ENCODE results near the gene TBX5. TPM values are rescaled to one million over a fixed set of nuclear protein-coding genes. Genes with fewer than 3 reads are reported as not detected.

Gene TBX5
- total and polyA plus RNA-seq, 2 experiments from 2014 or later = 0.21 TPM; not detected in 1

DNA sequence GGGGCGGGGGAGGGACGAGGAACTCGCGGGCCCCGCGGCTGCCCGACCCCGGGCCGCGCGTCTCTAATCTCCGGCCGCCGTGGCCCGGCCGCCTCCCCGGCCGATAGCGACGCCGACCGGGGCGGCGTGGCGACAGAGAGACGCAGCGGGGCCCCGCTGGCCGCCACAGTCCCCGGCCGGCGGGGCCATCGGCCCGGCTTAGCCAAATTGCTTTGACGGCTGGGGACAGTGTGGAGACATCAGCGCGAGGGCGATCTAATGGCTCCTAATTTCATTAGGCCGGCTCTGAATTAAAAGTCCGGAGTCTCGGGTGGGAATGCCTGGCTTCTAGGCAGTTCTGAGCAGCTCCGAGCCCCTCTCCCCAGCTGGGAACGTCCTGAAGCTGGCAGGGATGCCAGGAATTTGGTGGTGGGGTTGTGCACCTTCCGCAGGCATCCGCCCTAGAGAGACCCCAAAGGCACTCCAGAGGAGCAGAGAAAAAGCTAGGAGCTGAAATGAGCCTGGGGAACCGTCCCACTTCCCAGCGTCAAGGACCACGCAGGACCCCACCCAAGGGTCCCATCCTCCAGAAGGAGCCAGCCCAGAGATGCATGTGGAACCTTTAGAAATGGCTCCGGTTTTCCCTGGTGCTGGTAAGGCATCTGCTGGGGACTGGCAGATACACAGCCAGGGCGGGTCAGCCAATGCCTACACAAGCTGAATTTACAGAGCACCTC, 9.6 kb downstream of the TBX5 start:
- H2AFZ ChIP-seq = no peak overlapping the region
- peaks cover 28% of the 10 kb centered on the region for H4K20me1 ChIP-seq (replicated peaks; ENCODE audit: insufficient read depth)
- H3K36me3 ChIP-seq (ENCODE audit: insufficient read depth) = no peaks in the 10 kb centered on the region
- H3K4me1 Mint-ChIP-seq = peaks cover 72% of the 10 kb centered on the region
- peak overlapping the region; percentile 75 for H3K4me2 ChIP-seq
- peaks cover 100% of the 10 kb centered on the region for H3K27me3 ChIP-seq (ENCODE audit: insufficient read depth)
- no peaks in the 10 kb centered on the region for H3K9me2 ChIP-seq (ENCODE audit: insufficient read depth)
- no peaks in the 10 kb centered on the region; the same call in 2 of the 3 replicates for H3K36me3 Mint-ChIP-seq (ENCODE audit: low read depth)
- H3F3A ChIP-seq (replicated peaks; ENCODE audit: low read depth) = peaks cover 19% of the 10 kb centered on the region; the same call in 1 of the 2 replicates
- H3K4me3 ChIP-seq = peak overlapping the region; percentile 46
- peak; percentile 7; the same call in 2 of the 3 replicates for ATAC-seq
- no peaks in the 10 kb centered on the region; the same call in 2 of the 3 replicates for H3K9me3 Mint-ChIP-seq
- H3K27me3 Mint-ChIP-seq (ENCODE audit: insufficient read depth, low read depth, poor library complexity) = peaks cover 88% of the 10 kb centered on the region
- H3K27ac Mint-ChIP-seq = no peak overlapping the region
- H3K4me3 Mint-ChIP-seq = peak overlapping the region; percentile 50; the same call in 2 of the 3 replicates
- peak; percentile 39 for DNase-seq (ENCODE audit: low spot score)
- H3K27ac ChIP-seq (ENCODE audit: low read depth) = no peak overlapping the region
- no peaks in the 10 kb centered on the region for H3K79me2 ChIP-seq (replicated peaks; ENCODE audit: insufficient read depth)
- TF ChIP-seq EZH2 (IDR thresholded peaks at IDR 0.05; ENCODE audit: low read depth, unreplicated experiment) (peak; percentile 82), EZH2phosphoT487 (IDR thresholded peaks at IDR 0.05; ENCODE audit: unreplicated experiment) (no peak)
- H3K4me1 ChIP-seq (ENCODE audit: insufficient read depth) = peaks cover 84% of the 10 kb centered on the region

DNA sequence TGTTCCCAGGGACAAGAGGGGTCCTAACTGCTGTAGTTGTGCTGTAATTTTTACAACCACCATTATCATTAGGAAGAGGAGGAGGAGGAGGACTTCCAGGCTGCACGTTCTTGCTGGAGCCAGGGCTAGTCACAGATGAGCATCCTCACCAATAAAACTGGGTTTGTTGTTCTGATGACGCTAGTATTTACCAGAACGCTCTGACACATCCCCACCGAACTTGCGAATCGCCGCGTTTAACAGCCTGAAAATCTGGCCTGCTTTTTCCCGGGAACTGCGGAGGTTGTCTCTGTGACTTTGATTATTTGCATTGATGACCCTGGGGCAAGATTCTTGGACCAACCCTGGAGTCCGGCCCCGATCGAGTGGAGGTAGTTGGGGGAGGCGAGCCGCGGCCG, 10.2 kb downstream of the TBX5 start:
- no peak overlapping the region for H3K27ac Mint-ChIP-seq
- H3K4me3 ChIP-seq = peak overlapping the region; percentile 46
- H3K4me1 Mint-ChIP-seq = peaks cover 78% of the 10 kb centered on the region
- TF ChIP-seq, protein P1, sequence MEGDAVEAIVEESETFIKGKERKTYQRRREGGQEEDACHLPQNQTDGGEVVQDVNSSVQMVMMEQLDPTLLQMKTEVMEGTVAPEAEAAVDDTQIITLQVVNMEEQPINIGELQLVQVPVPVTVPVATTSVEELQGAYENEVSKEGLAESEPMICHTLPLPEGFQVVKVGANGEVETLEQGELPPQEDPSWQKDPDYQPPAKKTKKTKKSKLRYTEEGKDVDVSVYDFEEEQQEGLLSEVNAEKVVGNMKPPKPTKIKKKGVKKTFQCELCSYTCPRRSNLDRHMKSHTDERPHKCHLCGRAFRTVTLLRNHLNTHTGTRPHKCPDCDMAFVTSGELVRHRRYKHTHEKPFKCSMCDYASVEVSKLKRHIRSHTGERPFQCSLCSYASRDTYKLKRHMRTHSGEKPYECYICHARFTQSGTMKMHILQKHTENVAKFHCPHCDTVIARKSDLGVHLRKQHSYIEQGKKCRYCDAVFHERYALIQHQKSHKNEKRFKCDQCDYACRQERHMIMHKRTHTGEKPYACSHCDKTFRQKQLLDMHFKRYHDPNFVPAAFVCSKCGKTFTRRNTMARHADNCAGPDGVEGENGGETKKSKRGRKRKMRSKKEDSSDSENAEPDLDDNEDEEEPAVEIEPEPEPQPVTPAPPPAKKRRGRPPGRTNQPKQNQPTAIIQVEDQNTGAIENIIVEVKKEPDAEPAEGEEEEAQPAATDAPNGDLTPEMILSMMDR (conservative IDR thresholded peaks at IDR 0.05; ENCODE audit: low read depth in 2 of 2) = no peak
- peak; percentile 80 for TF ChIP-seq EZH2 (IDR thresholded peaks at IDR 0.05; ENCODE audit: low read depth, unreplicated experiment)
- no peak overlapping the region for H2AFZ ChIP-seq
- H3K36me3 ChIP-seq (ENCODE audit: insufficient read depth) = no peaks in the 10 kb centered on the region
- no peaks in the 10 kb centered on the region; the same call in 2 of the 3 replicates for H3K36me3 Mint-ChIP-seq (ENCODE audit: low read depth)
- H3K4me2 ChIP-seq = peak overlapping the region; percentile 75
- H3K27ac ChIP-seq (ENCODE audit: low read depth) = no peak overlapping the region
- no peaks in the 10 kb centered on the region for H3K79me2 ChIP-seq (replicated peaks; ENCODE audit: insufficient read depth)
- peaks cover 84% of the 10 kb centered on the region for H3K4me1 ChIP-seq (ENCODE audit: insufficient read depth)
- DNase-seq (ENCODE audit: low spot score) (peak; percentile 44), ATAC-seq (no peak)
- H3K27me3 Mint-ChIP-seq (ENCODE audit: insufficient read depth, low read depth, poor library complexity) = peaks cover 83% of the 10 kb centered on the region
- peaks cover 24% of the 10 kb centered on the region for H4K20me1 ChIP-seq (replicated peaks; ENCODE audit: insufficient read depth)
- no peaks in the 10 kb centered on the region for H3K9me2 ChIP-seq (ENCODE audit: insufficient read depth)
- H3K9me3 Mint-ChIP-seq = no peaks in the 10 kb centered on the region; the same call in 2 of the 3 replicates
- H3F3A ChIP-seq (replicated peaks; ENCODE audit: low read depth) = peaks cover 19% of the 10 kb centered on the region; the same call in 1 of the 2 replicates
- H3K4me3 Mint-ChIP-seq = peak overlapping the region; percentile 61
- peaks cover 99% of the 10 kb centered on the region for H3K27me3 ChIP-seq (ENCODE audit: insufficient read depth)

DNA sequence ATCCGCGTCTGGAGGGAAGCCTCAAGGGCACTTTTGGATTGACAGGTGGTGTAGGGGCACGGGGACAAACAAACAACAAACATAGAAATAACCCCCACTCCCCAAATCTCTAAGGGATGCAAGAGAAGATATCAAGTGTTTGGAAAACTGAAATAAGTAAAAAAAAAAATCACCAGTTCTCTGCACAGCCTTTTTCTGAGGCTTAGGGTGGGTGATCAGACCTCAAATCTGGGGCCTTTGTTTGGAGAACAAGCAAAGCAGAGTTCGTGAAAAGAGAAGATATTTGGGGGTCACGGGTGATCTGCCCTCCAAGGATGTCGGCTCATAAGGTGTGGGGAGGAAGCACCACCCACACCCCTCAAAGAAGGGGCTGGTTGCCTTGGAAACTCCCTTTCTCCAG, 10.7 kb downstream of the TBX5 start:
- Mint-ChIP-seq H3K9me3 (no peaks in the 10 kb centered on the region; the same call in 2 of the 3 replicates), H3K27me3 (ENCODE audit: insufficient read depth, low read depth, poor library complexity) (peaks cover 78% of the 10 kb centered on the region), H3K4me3 (peak overlapping the region; percentile 61; the same call in 1 of the 3 replicates), H3K27ac (no peak overlapping the region), H3K4me1 (peaks cover 80% of the 10 kb centered on the region), H3K36me3 (ENCODE audit: low read depth) (no peaks in the 10 kb centered on the region; the same call in 2 of the 3 replicates)
- Histone ChIP-seq H3K27me3 (ENCODE audit: insufficient read depth) (peaks cover 99% of the 10 kb centered on the region), H4K20me1 (replicated peaks; ENCODE audit: insufficient read depth) (peaks cover 24% of the 10 kb centered on the region), H3F3A (replicated peaks; ENCODE audit: low read depth) (peaks cover 15% of the 10 kb centered on the region; the same call in 1 of the 2 replicates), H3K79me2 (replicated peaks; ENCODE audit: insufficient read depth) (no peaks in the 10 kb centered on the region), H3K36me3 (ENCODE audit: insufficient read depth) (no peaks in the 10 kb centered on the region), H3K27ac (ENCODE audit: low read depth) (no peak overlapping the region), H3K4me3 (peak overlapping the region; percentile 46; the same call in 1 of the 2 replicates), H3K4me2 (peak overlapping the region; percentile 75; the same call in 1 of the 2 replicates), H2AFZ (no peak overlapping the region), H3K4me1 (ENCODE audit: insufficient read depth) (peaks cover 84% of the 10 kb centered on the region), H3K9me2 (ENCODE audit: insufficient read depth) (no peaks in the 10 kb centered on the region)
- ATAC-seq (no peak), DNase-seq (ENCODE audit: low spot score) (no peak)
- TF ChIP-seq STAT1 (IDR thresholded peaks at IDR 0.05; ENCODE audit: unreplicated experiment) (no peak), EZH2 (IDR thresholded peaks at IDR 0.05; ENCODE audit: low read depth, unreplicated experiment) (no peak), JUNB (IDR thresholded peaks at IDR 0.05; ENCODE audit: unreplicated experiment) (no peak), NANOG (IDR thresholded peaks at IDR 0.05; ENCODE audit: borderline replicate concordance) (no peak), EZH2phosphoT487 (IDR thresholded peaks at IDR 0.05; ENCODE audit: unreplicated experiment) (no peak), ZNF331 (CRISPR knock-in tag; IDR thresholded peaks at IDR 0.05; ENCODE audit: low read depth) (no peak)
- TF ChIP-seq, protein P2, sequence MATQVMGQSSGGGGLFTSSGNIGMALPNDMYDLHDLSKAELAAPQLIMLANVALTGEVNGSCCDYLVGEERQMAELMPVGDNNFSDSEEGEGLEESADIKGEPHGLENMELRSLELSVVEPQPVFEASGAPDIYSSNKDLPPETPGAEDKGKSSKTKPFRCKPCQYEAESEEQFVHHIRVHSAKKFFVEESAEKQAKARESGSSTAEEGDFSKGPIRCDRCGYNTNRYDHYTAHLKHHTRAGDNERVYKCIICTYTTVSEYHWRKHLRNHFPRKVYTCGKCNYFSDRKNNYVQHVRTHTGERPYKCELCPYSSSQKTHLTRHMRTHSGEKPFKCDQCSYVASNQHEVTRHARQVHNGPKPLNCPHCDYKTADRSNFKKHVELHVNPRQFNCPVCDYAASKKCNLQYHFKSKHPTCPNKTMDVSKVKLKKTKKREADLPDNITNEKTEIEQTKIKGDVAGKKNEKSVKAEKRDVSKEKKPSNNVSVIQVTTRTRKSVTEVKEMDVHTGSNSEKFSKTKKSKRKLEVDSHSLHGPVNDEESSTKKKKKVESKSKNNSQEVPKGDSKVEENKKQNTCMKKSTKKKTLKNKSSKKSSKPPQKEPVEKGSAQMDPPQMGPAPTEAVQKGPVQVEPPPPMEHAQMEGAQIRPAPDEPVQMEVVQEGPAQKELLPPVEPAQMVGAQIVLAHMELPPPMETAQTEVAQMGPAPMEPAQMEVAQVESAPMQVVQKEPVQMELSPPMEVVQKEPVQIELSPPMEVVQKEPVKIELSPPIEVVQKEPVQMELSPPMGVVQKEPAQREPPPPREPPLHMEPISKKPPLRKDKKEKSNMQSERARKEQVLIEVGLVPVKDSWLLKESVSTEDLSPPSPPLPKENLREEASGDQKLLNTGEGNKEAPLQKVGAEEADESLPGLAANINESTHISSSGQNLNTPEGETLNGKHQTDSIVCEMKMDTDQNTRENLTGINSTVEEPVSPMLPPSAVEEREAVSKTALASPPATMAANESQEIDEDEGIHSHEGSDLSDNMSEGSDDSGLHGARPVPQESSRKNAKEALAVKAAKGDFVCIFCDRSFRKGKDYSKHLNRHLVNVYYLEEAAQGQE (IDR thresholded peaks at IDR 0.05; ENCODE audit: unreplicated experiment) = no peak
- TF ChIP-seq, protein P3, sequence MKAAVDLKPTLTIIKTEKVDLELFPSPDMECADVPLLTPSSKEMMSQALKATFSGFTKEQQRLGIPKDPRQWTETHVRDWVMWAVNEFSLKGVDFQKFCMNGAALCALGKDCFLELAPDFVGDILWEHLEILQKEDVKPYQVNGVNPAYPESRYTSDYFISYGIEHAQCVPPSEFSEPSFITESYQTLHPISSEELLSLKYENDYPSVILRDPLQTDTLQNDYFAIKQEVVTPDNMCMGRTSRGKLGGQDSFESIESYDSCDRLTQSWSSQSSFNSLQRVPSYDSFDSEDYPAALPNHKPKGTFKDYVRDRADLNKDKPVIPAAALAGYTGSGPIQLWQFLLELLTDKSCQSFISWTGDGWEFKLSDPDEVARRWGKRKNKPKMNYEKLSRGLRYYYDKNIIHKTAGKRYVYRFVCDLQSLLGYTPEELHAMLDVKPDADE (IDR thresholded peaks at IDR 0.05) = no peak
